Renal cortex interstitium (tissue), 15 donors: Measurements from ENCODE around the gene RGS7BP. TPM values are rescaled to one million over a fixed set of nuclear protein-coding genes. Genes with fewer than 3 reads are reported as not detected.

Source experiments
- DNase-seq, 11 donors: peaks; one replicate each; pipeline ENCODE4 v3.0.0-alpha.2; 2013; ENCODE audit warnings: low read depth in 9 of 11, low spot score in 4 of 11; ENCODE audit errors: extremely low read depth in 1 of 11
- long read RNA-seq, 16 experiments: transcript quantifications; one replicate each; lab custom pipeline, GENCODE V29; 2026
- polyA plus RNA-seq, 3 donors: library from polyadenylated mRNA; unstranded; fragments of 120-200 nt; gene quantifications; one replicate each; pipeline ENCODE4 v1.2.1, GENCODE V29; 2013; ENCODE audit not compliant: insufficient read length in 3 of 3

RGS7BP gene
- polyA plus RNA-seq = 1 to 10 TPM; 5.5 to 7.2 (median 7.2) TPM
- long read RNA-seq, donor 1 = 0 reads
- long read RNA-seq, donor 2 = 0 reads
- long read RNA-seq, donor 3, full-length matches to known transcripts = 2 of 2 reads
- long read RNA-seq, donor 3, partial matches to known transcripts = 0 of 2 reads
- long read RNA-seq, donor 3, other reads (novel, unspliced or antisense) = 0 of 2 reads
- long read RNA-seq, donor 4, full-length matches to known transcripts = 1 of 1 reads
- long read RNA-seq, donor 4, partial matches to known transcripts = 0 of 1 reads
- long read RNA-seq, donor 4, other reads (novel, unspliced or antisense) = 0 of 1 reads
- long read RNA-seq, donor 5 = 0 reads
- long read RNA-seq, donor 6, full-length matches to known transcripts = 2 of 2 reads
- long read RNA-seq, donor 6, partial matches to known transcripts = 0 of 2 reads
- long read RNA-seq, donor 6, other reads (novel, unspliced or antisense) = 0 of 2 reads
- long read RNA-seq, donor 7, full-length matches to known transcripts = 1 of 1 reads
- long read RNA-seq, donor 7, partial matches to known transcripts = 0 of 1 reads
- long read RNA-seq, donor 7, other reads (novel, unspliced or antisense) = 0 of 1 reads
- long read RNA-seq, donor 8 = 0 reads
- long read RNA-seq, donor 9, full-length matches to known transcripts = 1 of 1 reads
- long read RNA-seq, donor 9, partial matches to known transcripts = 0 of 1 reads
- long read RNA-seq, donor 9, other reads (novel, unspliced or antisense) = 0 of 1 reads
- long read RNA-seq, donor 10, full-length matches to known transcripts = 2 of 2 reads
- long read RNA-seq, donor 10, partial matches to known transcripts = 0 of 2 reads
- long read RNA-seq, donor 10, other reads (novel, unspliced or antisense) = 0 of 2 reads
- long read RNA-seq, donor 11, full-length matches to known transcripts = 2 of 2 reads
- long read RNA-seq, donor 11, partial matches to known transcripts = 0 of 2 reads
- long read RNA-seq, donor 11, other reads (novel, unspliced or antisense) = 0 of 2 reads
- long read RNA-seq, donor 12, full-length matches to known transcripts = 2 of 2 reads
- long read RNA-seq, donor 12, partial matches to known transcripts = 0 of 2 reads
- long read RNA-seq, donor 12, other reads (novel, unspliced or antisense) = 0 of 2 reads
- long read RNA-seq, donor 13 = 0 reads
- long read RNA-seq, donor 14, full-length matches to known transcripts = 2 of 2 reads
- long read RNA-seq, donor 14, partial matches to known transcripts = 0 of 2 reads
- long read RNA-seq, donor 14, other reads (novel, unspliced or antisense) = 0 of 2 reads
- long read RNA-seq, donor 15, full-length matches to known transcripts = 1 of 1 reads
- long read RNA-seq, donor 15, partial matches to known transcripts = 0 of 1 reads
- long read RNA-seq, donor 15, other reads (novel, unspliced or antisense) = 0 of 1 reads
- long read RNA-seq, donor 16, full-length matches to known transcripts = 6 of 13 reads
- long read RNA-seq, donor 16, partial matches to known transcripts = 7 of 13 reads
- long read RNA-seq, donor 16, other reads (novel, unspliced or antisense) = 0 of 13 reads

GRCh38 chr5:64505769-64506566 is at the start of gene RGS7BP:
Gene RGS7BP (plus strand): TSS chr5:64506015. CDS start chr5:64506625, 610 bp downstream.
- peak in 9 of 11 donors; percentile 11 to 57 (median 49) for DNase-seq

DNA sequence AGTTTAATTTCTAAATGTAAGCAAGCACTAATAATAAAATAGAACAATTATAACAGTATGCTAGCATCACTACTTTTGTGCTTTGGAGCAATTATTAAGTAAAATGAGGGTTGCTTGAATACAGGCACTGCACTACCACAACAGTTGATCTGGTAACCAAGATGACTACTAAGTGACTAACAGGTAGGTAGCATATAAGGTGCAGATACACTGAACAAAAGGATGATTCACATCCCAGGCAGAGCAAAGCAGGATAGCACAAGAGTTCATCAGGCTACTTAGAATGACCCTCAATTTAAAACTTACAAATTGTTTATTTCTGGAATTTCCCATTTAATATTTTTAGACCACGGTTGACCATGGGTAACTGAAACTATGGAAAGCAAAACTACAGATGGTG is 48.0 kb upstream of the RGS7BP start:
- DNase-seq = no peak

DNA sequence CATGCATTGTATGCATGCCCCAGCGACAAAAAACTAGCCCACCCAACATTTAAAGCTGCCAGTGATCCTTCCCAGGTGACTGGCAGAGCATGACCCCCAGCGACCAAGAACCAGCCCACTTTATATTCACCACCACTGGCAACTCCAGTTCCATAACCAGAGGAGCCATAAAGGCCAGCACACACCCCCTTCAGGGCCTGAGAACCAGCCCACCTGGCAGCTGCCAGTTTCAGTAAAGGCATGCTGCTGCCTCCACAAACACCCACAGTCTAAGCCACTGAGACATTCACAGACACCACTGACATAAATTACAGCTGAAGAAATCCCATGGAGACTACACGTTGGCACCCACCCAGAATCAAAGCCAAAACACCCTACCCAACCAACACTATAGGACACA is 46.9 kb upstream of the RGS7BP start:
- no peak for DNase-seq

DNA sequence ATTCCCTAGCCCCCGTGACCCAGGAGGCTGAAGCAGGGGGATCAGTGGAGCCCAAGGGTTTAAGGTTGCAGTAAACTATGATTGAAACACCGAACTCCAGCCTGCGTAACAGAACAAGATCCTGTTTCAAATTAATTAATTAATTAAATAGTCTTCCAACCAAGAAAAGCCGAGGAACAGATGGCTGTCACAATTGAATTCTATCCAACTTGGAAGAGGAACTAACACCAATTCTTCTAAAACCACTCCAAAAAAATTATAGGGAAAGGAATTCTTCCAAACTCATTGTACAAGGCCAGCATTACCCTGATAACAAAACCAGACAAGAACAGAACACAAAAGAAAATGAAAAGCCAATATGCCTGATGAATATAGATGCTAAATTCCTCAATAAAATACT is 43.4 kb upstream of the RGS7BP start:
- DNase-seq = no peak

DNA sequence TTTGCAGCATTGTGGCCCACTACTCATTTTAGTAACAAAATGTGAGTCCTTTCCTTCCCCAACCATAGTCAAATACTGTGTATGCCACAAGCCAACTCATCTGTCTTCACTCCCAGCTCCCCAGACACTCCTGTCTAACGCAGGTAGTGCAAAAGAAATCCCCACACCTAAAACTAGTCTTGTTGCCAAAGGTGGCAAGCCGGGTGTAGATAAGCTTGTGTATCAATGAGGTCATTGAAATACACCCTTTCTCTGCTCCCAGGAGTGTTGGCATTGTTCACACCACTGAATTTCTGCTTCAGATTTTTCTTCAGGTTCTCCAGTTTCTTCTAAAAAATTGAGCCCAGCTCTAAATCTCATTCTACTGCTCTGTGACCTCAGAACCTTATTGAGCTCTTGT is 19.7 kb upstream of the RGS7BP start:
- no peak for DNase-seq

DNA sequence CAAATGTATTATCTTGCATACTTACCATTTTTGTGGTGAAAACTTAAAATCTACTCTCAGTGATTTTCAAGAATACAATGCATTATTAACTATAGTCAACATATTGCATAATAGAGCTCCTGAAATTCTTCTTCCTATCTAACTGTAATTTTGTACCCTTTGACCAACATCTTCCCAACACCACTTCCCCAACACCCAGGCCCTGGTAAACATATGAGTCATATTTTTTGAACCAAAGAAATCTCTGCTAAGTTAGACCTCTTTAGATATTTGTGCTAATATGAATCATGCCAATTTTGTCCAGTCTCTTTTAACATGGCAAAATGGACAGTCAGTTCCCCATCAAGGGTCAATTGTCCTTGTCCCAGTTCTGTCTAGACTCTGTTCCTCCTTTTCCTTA is 18.5 kb upstream of the RGS7BP start:
- DNase-seq = no peak

GRCh38 chr5:64489857-64490256 is 16.0 kb upstream of the RGS7BP start:
- no peak for DNase-seq

GRCh38 chr5:64497386-64497785 is 8.4 kb upstream of the RGS7BP start:
- no peak for DNase-seq

- DNase-seq = peak in 3 of 11 donors; percentile 8 to 18 (median 11)
Measured at GRCh38 chr5:64502196-64502595, 3.6 kb upstream of the RGS7BP start.

GRCh38 chr5:64506567-64507263 is 900 bp downstream of the RGS7BP start:
- peak in 8 of 11 donors; percentile 9 to 47 (median 28) for DNase-seq

- DNase-seq = no peak
Measured at GRCh38 chr5:64507264-64507605, 1.4 kb downstream of the RGS7BP start.

- DNase-seq = no peak
Measured at GRCh38 chr5:64509828-64510227, 4.0 kb downstream of the RGS7BP start.

DNA sequence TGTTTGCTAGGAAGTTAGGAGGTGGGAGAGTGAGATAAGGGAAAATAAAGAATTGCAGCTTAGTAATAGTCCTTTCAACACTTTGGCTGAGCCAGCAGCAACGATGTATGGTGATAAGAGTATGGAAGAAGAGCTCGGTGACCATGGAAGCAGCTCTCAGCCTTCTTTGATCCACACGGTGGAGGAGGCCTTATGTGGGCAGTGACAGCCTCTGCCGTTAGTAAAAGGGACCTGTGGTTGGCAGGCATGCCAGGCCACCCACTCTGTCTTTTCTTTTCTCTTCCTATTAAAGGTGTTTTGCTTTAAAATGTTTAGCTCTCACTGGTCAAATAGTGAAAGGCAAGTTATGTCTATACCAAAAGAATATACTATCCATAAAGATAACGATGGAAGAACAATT is 7.7 kb downstream of the RGS7BP start:
- no peak for DNase-seq

DNA sequence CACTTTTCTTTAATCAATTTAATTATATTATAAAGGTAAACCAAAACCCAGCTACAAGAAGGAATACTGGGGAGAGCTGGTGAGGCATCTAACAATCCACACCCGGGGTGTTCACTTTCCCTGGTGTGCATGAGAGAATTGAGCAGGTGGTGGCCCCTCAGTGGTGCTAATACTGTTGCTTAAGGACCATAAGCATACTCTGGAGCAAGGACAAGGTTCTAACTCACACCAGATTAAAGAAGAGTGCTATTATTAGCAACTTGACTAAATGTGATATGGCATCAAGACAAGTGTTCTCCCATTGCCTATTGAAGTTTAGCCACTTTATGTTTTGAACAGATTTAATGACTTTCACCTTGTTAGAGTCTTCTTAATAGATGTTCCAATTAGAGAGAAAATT is 8.8 kb downstream of the RGS7BP start:
- DNase-seq = no peak

- no peak for DNase-seq
Measured at GRCh38 chr5:64516216-64516615, 10.4 kb downstream of the RGS7BP start.

- no peak for DNase-seq
Measured at GRCh38 chr5:64518793-64519192, 13.0 kb downstream of the RGS7BP start.

DNA sequence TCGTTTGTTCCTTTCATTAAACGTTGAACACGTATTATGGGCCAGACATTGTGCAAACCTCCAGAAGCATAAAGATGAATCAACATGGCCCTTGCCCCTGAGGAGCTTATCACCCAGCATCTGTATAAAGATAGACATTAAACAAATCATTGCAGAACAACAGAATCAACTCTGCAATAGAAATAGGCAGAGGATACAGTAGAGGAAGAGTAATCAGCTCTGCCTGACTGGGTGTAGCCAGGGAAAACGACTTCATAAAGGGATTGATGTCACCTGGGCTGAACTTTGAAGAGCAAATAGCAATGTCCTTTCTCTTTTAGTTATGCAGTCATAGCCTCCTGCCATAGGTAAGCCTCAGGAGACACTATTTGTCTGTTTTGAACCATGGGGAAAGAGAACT is 13.4 kb downstream of the RGS7BP start:
- no peak for DNase-seq
